ENCODE data around the gene CRYGB.
"Not testable (repeated sequence)": the region's sequence is repeated elsewhere in the genome, so short reads cannot be mapped to it uniquely, and the experiment has no call there.

The CRYGB gene

GRCh38 chr2:208150094-208150493 is 4.1 kb upstream of the CRYGB start:
- no peak for DNase-seq (ENCODE audit: low read depth)

- DNase-seq (ENCODE audit: low read depth), result no peak
These were observed 2.8 kb upstream of the CRYGB start for GRCh38 chr2:208148803-208149202.

- DNase-seq (ENCODE audit: low read depth), result no peak
These were observed 1.8 kb upstream of the CRYGB start for GRCh38 chr2:208147759-208148158.

GRCh38 chr2:208147008-208147407 is 1.1 kb upstream of the CRYGB start:
- no peak for DNase-seq (ENCODE audit: low read depth)

- no peak for DNase-seq (ENCODE audit: low read depth)
These were observed 2.8 kb downstream of the CRYGB start for GRCh38 chr2:208142925-208143799.

- DNase-seq (ENCODE audit: low read depth), result no peak
These were observed 3.6 kb downstream of the CRYGB start for GRCh38 chr2:208142240-208142924.

GRCh38 chr2:208139447-208139846 is 6.5 kb downstream of the CRYGB start:
- DNase-seq (ENCODE audit: low read depth), result no peak

GRCh38 chr2:208138334-208138733 is 7.6 kb downstream of the CRYGB start:
- not testable (repeated sequence) for DNase-seq (ENCODE audit: low read depth)

- DNase-seq (ENCODE audit: low read depth), result no peak
These were observed 9.3 kb downstream of the CRYGB start for GRCh38 chr2:208136716-208137094.

- no peak for DNase-seq (ENCODE audit: low read depth)
These were observed 9.9 kb downstream of the CRYGB start for GRCh38 chr2:208135794-208136715.

- no peak for DNase-seq (ENCODE audit: low read depth)
These were observed 10.9 kb downstream of the CRYGB start for GRCh38 chr2:208134928-208135586.

GRCh38 chr2:208130712-208131110 is 15.2 kb downstream of the CRYGB start:
- DNase-seq (ENCODE audit: low read depth), result no peak

- no peak for DNase-seq (ENCODE audit: low read depth)
These were observed 15.9 kb downstream of the CRYGB start, which contains the start of gene CRYGC for GRCh38 chr2:208129744-208130711. Gene CRYGC, minus strand, starts transcription at chr2:208129828. Its CDS starts 36 bp downstream, at chr2:208129792.

- DNase-seq (ENCODE audit: low read depth), result no peak
These were observed 17.8 kb downstream of the CRYGB start for GRCh38 chr2:208128136-208128535.

GRCh38 chr2:208127090-208127489 is 18.9 kb downstream of the CRYGB start:
- no peak for DNase-seq (ENCODE audit: low read depth)

GRCh38 chr2:208125251-208125650 is 20.7 kb downstream of the CRYGB start:
- DNase-seq (ENCODE audit: low read depth), result no peak

- DNase-seq (ENCODE audit: low read depth), result not testable (repeated sequence)
These were observed 21.8 kb downstream of the CRYGB start, which contains the start of gene CRYGD for GRCh38 chr2:208124013-208124715. Gene CRYGD, minus strand, starts transcription at chr2:208124524. Its CDS starts 51 bp downstream, at chr2:208124473.

GRCh38 chr2:208122248-208122647 is 23.7 kb downstream of the CRYGB start:
- DNase-seq (ENCODE audit: low read depth), result no peak

GRCh38 chr2:208118918-208119317 is 27.0 kb downstream of the CRYGB start:
- no peak for DNase-seq (ENCODE audit: low read depth)

GRCh38 chr2:208117390-208117789 is 28.6 kb downstream of the CRYGB start:
- DNase-seq (ENCODE audit: low read depth), result not testable (repeated sequence)
